GM12864 (cell line): Measurements from ENCODE around the gene FAM20C.

ENCODE experiments used
- DNase-seq: peaks from one replicate; pipeline ENCODE4 v3.0.0-alpha.2; 2011; ENCODE audit warnings: low read depth
- H3K4me3 ChIP-seq: 2 replicates; pipeline ENCODE4 v1.5.1; 2011; ENCODE audit warnings: mild to moderate bottlenecking, low read depth, low read length, control low read depth
- CTCF ChIP-seq: IDR thresholded peaks from 2 replicates; pipeline ENCODE4 v1.5.1; 2011; ENCODE audit warnings: low read depth, mild to moderate bottlenecking, moderate library complexity, low read length, control low read depth, inconsistent platforms; ENCODE audit errors: missing control alignments

Gene FAM20C

GRCh38 chr7:164882-165660 is 27.3 kb upstream of the FAM20C start:
- no peak for DNase-seq
- TF ChIP-seq CTCF: no peak

GRCh38 chr7:165661-166337 is 26.6 kb upstream of the FAM20C start:
- no peak overlapping the region for H3K4me3 ChIP-seq
- TF ChIP-seq CTCF: no peak
- no peak for DNase-seq

More at GRCh38 chr7:164882-165660, 27.3 kb upstream of the FAM20C start:
- no peak overlapping the region for H3K4me3 ChIP-seq

GRCh38 chr7:166338-167060 is 25.9 kb upstream of the FAM20C start:
- no peak for DNase-seq
- H3K4me3 ChIP-seq: no peak overlapping the region
- TF ChIP-seq CTCF: no peak

- no peak for TF ChIP-seq CTCF
- no peak overlapping the region for H3K4me3 ChIP-seq
- DNase-seq: no peak
These were observed 25.1 kb upstream of the FAM20C start for GRCh38 chr7:167090-167855.

GRCh38 chr7:167976-168791 is 24.2 kb upstream of the FAM20C start:
- no peak for DNase-seq
- TF ChIP-seq CTCF: no peak

More at GRCh38 chr7:167976-168791, 24.2 kb upstream of the FAM20C start:
- H3K4me3 ChIP-seq: no peak overlapping the region
